SH-SY5Y (cell line): Measurements from ENCODE around the gene VAV2.

Source experiments
- GATA2 ChIP-seq: IDR thresholded peaks from 2 replicates; pipeline ENCODE4 v1.6.1; 2011; ENCODE audit warnings: mild to moderate bottlenecking, low read depth, low read length
- GATA3 ChIP-seq: IDR thresholded peaks from 2 replicates; pipeline ENCODE4 v1.6.1; 2011; ENCODE audit warnings: low read depth, mild to moderate bottlenecking, low read length, moderate library complexity

VAV2 gene

DNA sequence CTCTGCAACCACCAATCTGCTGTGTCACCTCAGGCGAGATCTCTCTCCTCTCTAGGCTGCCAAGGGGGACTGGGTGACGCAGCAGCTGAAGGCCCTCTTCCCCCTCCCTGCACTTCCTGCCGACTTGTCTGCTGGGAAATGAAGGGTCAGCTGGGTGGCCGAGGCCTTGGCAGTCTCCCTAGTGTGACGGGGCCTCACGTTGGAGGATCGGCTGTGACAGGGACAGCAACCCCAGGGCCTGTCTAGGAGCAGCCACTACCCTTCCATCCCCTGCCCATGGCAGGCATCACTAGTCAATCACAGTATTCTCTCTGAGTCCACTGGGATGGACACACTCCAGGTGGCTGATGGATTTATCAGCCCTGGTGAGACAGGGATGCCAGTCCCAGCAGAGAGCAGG is 146.7 kb downstream of the VAV2 start:
- TF ChIP-seq GATA2 (no peak), GATA3 (no peak)

DNA sequence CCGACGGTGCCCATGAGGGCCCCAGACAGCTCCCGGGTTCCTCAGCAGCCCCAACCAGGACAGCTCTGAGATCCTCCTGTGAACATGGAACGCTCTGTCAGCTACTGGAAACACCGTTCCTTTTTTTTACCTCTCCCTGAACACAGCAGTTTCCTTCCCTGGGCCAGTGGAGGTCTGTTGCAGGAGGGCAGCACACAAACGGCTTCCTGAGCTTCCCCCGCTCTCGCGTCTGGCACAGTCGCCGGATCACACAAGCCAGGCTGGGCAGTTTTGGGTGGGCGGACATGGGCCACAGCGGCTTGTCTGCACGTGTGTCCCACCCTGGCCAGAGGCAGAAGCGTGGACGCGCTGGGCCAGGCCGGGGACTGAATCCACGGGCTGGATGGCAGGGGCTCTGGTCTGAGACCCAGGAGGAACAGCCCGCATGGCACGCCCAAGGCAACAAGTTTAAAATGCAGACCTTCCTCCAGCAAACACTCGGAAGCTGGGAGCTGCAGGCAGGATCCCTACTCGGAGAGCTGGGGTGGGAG is 147.2 kb downstream of the VAV2 start:
- TF ChIP-seq GATA3 (no peak), GATA2 (no peak)

DNA sequence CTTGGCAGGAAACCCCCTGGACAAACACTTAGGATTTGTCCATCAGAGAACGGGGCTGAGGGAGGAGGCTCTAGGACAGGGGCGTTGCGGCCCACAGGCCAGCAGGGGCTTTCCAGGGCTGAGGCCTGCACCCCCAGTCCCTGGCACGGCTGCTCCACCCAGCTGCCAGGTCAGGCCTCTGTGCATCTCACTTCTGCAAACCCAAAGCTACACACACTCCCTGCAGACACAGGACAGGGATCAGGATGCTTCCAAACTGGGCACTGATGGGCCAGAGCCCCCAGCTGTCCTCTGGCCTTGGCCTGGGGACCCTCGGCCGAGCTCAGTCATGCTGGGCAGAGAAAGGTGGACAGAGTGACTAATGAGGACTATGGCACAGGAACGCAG is 147.7 kb downstream of the VAV2 start:
- TF ChIP-seq GATA2 (no peak), GATA3 (no peak)

DNA sequence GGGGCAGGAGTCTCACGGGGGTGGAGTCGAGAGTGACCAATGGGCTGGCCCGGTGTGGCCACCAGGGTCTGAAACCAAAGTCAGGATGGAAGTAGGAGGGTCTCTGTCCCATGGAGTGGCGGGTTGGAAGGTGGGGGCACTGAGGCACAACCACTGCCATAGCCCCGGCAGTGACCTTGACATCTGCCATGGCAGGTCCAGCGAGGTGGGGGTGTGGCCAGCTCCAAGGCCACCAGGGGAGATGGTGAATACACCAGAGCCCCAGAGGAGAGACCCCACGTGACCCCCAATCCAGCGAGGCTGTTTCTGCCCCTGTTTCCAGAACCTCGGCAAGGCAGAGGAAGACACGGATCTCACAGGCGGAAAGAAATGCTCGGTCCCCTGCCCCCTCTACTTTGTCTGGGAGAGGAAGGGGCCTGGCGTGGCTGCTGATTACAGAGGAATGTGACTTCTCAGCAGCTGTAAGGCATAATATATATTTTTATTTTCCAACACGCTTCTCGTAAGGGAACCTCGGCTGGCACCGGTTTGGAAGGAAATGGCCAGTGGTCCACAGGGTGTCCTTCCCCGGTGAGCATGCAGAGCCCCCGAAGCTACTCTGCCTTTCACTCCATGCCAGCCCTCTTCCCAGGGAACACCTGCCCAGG is 148.2 kb downstream of the VAV2 start:
- no peak for TF ChIP-seq GATA3
- no peak for TF ChIP-seq GATA2

DNA sequence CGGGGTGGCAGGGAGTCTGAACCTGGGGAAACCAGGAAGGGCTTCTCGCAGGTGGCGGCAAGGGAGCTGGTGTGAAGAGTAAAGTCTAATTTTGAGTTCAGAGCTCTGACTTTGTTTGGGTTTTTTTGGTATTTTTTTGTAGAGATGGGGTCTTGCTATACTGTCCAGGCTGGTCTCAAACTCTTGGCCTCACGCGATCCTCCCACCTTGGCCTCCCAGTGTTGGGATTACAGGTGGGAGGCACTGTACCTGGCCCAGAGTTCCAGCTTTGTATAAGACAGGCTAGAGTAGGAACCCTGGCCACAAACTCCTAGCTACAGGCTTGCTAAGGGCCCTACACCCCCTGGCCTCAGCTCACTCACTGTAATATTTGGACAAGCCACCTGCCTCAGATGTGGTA is 148.9 kb downstream of the VAV2 start:
- TF ChIP-seq GATA3 (no peak), GATA2 (no peak)

DNA sequence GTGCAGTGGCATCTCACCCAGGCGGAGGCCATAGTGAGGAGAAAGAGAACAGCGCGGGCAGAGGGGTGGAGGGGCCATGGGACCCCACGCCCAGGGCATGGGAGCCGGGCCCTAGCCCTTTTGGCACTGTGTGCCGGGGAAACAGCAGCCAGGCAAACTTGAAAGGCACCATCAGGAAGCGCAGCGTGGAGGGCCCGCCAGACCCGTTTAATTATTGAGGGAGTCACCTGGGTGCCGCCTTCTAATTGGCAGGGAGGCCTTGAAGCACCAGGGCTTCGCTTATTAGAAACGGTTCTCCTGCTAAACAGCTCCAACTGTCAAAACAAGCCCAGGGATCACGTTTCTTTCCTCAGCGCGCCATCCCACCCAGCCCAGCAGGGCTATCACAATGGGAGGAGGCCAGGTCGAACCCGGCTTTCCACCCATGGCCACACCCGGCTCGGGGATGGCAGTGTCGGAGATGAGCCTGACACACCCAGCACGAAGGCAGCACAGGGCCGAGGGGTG is 149.3 kb downstream of the VAV2 start:
- TF ChIP-seq GATA3 (no peak), GATA2 (no peak)

DNA sequence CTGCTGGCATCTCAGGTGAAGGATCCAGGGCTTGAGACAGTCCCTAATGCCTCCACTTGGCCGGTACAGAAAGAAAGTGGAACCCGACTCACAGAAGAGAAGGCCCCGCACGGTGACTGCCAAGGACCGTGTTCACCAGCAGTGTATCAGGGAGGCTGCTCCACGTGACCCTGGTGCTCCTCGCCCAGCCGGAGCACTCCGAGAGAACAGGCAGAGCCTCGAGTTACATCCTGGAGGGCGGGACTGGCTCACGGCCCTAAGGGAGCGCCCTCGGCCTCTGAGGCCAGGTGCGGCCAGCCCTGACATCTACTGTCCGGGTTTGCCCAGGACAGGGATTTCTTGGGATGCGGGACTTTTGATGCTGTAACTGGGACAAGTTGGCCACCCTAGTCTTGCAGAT is 149.9 kb downstream of the VAV2 start:
- no peak for TF ChIP-seq GATA3
- TF ChIP-seq GATA2: no peak

DNA sequence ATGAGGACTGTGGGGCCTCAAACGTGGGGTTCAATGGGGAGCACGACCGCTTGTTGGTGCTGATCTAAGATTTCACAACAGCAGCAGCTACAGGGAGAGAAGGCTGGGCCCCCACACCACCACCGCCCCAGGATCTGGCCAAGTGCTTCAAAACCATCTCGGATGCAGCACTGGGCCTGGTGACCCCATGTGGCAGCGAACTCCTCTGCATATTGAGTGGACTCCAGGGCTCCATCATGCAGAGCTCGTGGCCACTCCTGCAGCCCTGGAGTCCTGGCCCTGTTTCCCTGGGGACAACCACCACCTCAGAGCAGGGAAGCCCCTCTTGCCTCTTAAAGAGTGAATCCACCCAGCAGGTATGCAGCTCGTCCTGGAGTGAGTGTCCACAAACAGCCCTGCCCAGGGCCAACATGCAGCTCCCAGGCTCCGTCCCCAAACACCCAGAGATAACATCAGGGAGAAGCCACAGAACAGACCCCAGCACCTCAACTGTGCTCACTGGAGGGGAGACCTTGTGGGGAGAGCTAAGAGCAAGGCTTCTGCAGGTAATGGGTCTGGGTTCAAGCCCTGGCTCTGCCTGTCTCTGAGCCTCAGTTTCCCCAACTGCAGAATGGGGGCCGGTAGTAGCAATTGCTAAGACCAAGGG is 150.8 kb downstream of the VAV2 start:
- peak; percentile 76 for TF ChIP-seq GATA2
- no peak for TF ChIP-seq GATA3

DNA sequence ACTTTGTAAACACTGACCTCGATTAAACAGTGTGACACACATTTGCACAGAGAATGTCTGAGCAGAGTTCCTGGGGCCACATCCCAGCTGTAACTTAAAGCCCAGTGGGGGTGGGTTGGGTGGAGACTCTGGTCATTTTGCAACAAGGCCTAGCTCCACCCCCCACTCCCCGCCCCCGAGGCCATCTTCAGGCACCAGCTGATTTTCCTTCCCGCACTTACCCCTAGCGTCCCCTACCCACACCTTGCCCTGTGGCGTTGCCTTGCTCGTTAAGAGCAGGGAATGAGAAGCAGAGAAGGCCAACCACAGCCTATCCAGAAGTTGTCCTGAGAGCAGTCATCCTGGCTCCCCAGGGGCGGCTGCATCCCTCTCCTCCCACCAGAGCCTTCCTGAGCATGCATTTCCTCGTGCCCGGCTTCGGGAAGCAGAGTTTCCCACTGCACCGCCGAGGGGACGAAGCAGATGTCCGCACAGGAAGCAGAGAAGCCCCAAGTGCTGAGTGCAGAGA is 152.2 kb downstream of the VAV2 start:
- TF ChIP-seq GATA3 (no peak), GATA2 (no peak)

DNA sequence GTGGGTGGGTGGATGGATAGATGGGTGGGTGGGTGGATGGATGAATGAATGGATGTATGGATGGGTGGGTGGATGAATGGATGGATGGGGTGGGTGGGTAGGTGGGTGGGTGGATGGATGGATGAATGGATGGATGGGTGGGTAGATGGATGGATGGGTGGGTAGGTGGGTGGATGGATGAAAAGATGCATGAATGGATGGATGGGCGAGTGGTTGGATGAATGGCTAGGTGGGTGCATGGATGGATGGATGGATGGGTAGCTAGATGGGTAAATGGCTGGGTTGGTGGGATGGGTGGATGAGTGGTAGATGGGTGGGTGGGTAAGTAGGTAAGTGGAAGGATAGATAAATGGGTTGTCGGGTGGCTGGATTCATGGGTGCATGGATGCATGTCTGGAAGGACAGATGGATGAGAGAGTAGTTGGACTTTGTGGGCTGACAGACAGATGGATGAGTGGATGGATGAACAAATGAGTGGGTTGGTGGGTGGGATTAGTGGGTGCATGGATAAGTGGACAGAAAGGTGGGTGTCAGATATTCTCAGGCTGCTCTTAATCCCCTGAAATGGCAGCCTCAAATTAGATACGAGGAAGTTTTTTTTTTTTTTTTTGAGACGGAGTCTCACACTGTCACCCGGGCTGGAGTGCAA is 153.1 kb downstream of the VAV2 start:
- TF ChIP-seq GATA2: no peak
- TF ChIP-seq GATA3: no peak

DNA sequence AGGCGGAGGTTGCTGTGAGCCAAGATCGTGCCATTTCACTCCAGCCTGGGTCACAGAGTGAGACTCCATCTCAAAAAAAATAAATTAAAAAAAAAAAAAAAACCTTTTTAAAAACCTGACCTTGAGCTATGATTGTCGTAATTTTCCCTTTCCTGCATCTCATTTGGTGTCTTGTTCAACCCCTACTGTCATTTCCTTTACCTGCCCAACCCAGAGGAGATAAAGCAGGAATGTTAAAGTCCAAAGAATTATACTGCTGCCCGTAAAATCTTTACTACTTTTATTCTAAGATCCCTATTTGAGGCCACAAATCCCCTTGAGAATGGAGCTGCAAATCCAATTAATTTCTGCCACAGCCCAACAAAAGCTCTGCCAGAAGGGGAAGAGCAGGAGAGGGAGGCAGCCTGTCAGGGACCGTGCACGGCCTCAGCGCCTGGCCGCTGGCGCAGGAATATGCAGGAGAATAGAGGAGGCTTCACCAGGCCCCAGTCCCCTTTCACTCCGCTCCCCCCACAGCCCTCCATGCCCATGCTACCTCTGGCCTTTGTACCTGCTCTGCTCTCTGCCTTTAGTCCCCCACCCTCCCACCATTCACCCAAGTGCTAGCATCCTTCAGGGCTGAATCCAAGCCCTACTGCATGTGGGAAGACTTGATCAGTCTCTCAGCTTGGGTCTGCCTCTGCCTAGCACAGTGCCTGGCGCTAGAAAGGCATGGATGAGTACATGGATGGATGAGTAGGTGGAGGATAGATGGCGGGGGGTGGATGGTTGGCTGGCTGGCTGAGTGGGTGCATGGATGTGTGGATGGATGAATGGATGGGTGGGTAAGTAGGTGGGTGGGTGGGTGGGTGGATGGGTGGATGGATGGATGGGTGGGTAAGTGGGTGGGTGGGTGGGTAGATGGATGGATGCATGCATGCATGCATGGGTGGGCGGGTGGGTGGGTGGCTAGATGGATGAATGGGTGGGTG is 154.2 kb downstream of the VAV2 start:
- TF ChIP-seq GATA2: no peak
- no peak for TF ChIP-seq GATA3

DNA sequence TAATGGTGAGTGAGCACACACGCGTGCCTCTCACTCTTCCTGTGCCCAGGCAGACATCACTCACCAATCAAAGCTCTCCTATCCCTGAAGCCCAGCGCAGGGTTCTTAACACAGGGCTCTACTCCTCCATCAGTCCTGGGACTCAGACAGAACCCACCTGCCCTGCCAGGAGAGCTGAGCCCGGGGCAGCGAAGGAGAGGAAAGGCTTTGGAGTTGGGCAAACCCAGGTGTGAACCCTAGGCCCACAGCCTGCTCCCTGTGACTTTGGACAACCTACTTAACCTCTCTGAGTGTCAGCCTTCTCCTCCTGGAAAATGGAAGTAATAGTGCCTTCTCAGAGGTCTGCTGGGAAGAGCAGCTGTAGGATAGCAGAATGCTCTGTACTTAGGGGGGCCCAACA is 155.3 kb downstream of the VAV2 start:
- TF ChIP-seq GATA2 (no peak), GATA3 (no peak)

DNA sequence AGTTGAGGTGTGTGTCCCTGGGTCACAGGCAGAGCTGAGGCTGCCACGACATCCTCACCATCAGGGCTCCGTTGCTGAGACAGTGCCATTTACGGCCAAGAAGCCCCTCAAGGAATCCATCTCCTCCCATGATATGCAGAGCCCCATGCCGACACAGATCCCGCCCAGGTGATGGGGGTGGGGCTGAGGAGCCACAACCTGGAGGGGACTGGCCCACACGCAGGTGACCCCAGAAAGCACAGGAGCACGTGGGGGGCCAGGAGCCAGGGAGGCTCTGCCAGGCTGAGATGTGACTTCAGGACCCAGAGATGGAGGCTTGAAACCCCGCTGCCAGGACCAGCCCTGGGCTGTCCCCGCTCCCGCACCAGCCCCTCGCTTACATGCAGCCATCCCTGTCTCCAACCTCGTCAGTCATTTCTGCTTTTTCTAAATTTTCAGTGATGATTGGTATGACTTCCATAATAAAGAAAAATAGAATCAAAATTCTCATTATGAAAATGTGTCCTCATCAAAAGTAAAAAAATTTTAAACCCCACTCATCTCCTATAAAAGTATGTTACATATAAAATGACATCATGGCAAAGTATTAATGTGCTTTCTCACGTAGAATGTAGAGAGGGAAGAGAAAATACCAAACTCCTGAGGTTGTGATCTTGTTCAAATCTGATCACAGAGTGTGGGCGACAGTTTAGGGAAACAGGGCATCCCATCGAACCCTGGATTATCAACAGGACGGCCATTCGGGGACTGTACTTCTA is 155.9 kb downstream of the VAV2 start:
- TF ChIP-seq GATA2: no peak
- no peak for TF ChIP-seq GATA3
